OCI-LY1 (cell line): ENCODE results near the gene CXCL12.

Source experiments
- EZH2 ChIP-seq: fragments of 200-600 bp; sonication (generic), shearing (Covaris generic); IDR thresholded peaks from 2 replicates; pipeline ENCODE4 v1.8.0; 2017; ENCODE audit warnings: borderline replicate concordance, mixed run types, mild to moderate bottlenecking, antibody characterized with exemption, low read length, moderate library complexity, mixed read lengths
- TF ChIP-seq, protein P1 (sequence below): fragments of 200-600 bp; sonication (generic), shearing (Covaris generic); IDR thresholded peaks from 2 replicates; pipeline ENCODE4 v1.5.1; 2017; ENCODE audit warnings: mild to moderate bottlenecking, antibody characterized with exemption, low read length, moderate library complexity, mixed read lengths

DNA sequence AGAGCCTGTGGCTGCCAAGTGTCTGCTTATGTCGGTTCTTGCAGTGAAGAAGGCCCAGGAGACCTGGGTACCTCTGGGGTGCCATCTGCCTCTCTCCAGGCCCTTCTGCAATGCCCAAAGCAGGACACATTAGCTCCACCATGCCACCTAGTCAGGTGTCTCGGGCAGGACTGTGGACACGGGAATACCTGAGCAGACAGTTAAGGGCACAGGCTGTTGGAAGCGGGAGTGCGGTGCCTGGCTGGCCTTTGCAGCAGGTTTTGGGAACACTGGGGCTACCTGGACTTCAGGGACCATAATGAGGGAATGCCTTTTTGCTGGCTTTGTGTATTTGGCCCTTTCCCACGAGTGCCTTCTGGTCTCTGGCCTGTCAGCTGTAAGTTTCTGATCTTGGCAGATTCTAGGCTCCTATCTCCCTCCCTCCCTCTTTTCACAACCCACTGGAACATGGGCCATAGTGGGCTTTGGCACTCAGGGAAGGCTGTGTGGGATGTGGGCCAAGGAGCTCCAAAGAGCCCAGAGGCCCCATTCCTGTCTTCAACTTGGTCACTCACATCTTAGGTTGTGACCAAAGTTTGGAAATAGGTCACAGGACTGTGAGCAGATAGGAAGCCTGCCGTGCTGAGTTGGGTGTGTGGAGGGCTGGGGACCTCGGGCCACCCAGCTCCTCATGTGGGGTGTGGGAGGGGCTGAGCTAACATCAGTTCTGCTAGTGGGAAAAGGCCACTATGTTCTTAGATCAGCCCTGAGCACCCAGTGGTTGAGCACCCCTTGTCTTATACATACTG lies 41.5 kb upstream of the CXCL12 start:
- TF ChIP-seq, protein P1, sequence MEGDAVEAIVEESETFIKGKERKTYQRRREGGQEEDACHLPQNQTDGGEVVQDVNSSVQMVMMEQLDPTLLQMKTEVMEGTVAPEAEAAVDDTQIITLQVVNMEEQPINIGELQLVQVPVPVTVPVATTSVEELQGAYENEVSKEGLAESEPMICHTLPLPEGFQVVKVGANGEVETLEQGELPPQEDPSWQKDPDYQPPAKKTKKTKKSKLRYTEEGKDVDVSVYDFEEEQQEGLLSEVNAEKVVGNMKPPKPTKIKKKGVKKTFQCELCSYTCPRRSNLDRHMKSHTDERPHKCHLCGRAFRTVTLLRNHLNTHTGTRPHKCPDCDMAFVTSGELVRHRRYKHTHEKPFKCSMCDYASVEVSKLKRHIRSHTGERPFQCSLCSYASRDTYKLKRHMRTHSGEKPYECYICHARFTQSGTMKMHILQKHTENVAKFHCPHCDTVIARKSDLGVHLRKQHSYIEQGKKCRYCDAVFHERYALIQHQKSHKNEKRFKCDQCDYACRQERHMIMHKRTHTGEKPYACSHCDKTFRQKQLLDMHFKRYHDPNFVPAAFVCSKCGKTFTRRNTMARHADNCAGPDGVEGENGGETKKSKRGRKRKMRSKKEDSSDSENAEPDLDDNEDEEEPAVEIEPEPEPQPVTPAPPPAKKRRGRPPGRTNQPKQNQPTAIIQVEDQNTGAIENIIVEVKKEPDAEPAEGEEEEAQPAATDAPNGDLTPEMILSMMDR: no peak
- TF ChIP-seq EZH2: no peak
